GM18505 (cell line): Measurements from ENCODE around the gene SPATA9.
"Not testable (repeated sequence)": the region's sequence is repeated elsewhere in the genome, so short reads cannot be mapped to it uniquely, and the experiment has no call there.

Experiments used
- ATAC-seq: cut with Tn5 transposase; IDR thresholded peaks from one replicate; pipeline ENCODE4 v1.9.1; 2021; ENCODE audit not compliant: unreplicated experiment
- POLR2A ChIP-seq: IDR thresholded peaks from 4 replicates; pipeline ENCODE4 v1.6.1; 2011; ENCODE audit warnings: borderline replicate concordance; ENCODE audit not compliant: insufficient read depth, insufficient read length; ENCODE audit errors: extremely low read depth

SPATA9 gene

GRCh38 chr5:95633671-95634070 lies 49.1 kb downstream of the SPATA9 start:
- TF ChIP-seq POLR2A, result no peak
- ATAC-seq, result no peak

- ATAC-seq, result not testable (repeated sequence)
Measured at GRCh38 chr5:95632942-95633341, 49.8 kb downstream of the SPATA9 start.

- peak; percentile 95 for ATAC-seq
- TF ChIP-seq POLR2A, result peak; percentile 22
Measured at GRCh38 chr5:95631991-95632675, 50.7 kb downstream of the SPATA9 start.

- no peak for ATAC-seq
- TF ChIP-seq POLR2A, result no peak
Measured at GRCh38 chr5:95631255-95631958, 51.4 kb downstream of the SPATA9 start.

- ATAC-seq, result no peak
- TF ChIP-seq POLR2A, result no peak
Measured at GRCh38 chr5:95630394-95630917, 52.3 kb downstream of the SPATA9 start.

GRCh38 chr5:95628933-95629332 lies 53.9 kb downstream of the SPATA9 start:
- no peak for TF ChIP-seq POLR2A
- no peak for ATAC-seq

GRCh38 chr5:95627971-95628810 lies 54.6 kb downstream of the SPATA9 start:
- TF ChIP-seq POLR2A, result no peak
- ATAC-seq, result no peak

- no peak for ATAC-seq
- TF ChIP-seq POLR2A, result no peak
Measured at GRCh38 chr5:95626701-95627100, 56.1 kb downstream of the SPATA9 start.

- ATAC-seq, result no peak
- no peak for TF ChIP-seq POLR2A
Measured at GRCh38 chr5:95624368-95624767, 58.4 kb downstream of the SPATA9 start.

- no peak for ATAC-seq
- TF ChIP-seq POLR2A, result no peak
Measured at GRCh38 chr5:95623706-95624105, 59.1 kb downstream of the SPATA9 start.

- no peak for TF ChIP-seq POLR2A
- ATAC-seq, result no peak
Measured at GRCh38 chr5:95621839-95622629, 60.8 kb downstream of the SPATA9 start.

- TF ChIP-seq POLR2A, result peak; percentile 21
- peak; percentile 44 for ATAC-seq
Measured at GRCh38 chr5:95620870-95621838, 61.6 kb downstream of the SPATA9 start.
